ENCODE data around the gene COQ6. TPM values are rescaled to one million over a fixed set of nuclear protein-coding genes. Genes with fewer than 3 reads are reported as not detected.

The COQ6 gene
- total RNA-seq, 1 experiment from 2014 or later = 40.3 TPM

- H3K9me3 ChIP-seq (ENCODE audit: low read length) = no peaks in the 10 kb centered on the region
- no TSS peak for BruUV-seq (replicated peaks)
- no peaks in the 10 kb centered on the region for H4K20me1 ChIP-seq (ENCODE audit: low read length)
- H3F3A ChIP-seq (ENCODE audit: low read length, unreplicated experiment) = peaks cover 7% of the 10 kb centered on the region
- H3K9me2 ChIP-seq (replicated peaks; ENCODE audit: low read length) = no peaks in the 10 kb centered on the region
- H3K27ac ChIP-seq (ENCODE audit: low read length) = no peak overlapping the region
- no peaks in the 10 kb centered on the region for H3K27me3 ChIP-seq (ENCODE audit: low read length)
- no peak overlapping the region for H2AFZ ChIP-seq (ENCODE audit: low read length)
- H3K36me3 ChIP-seq (ENCODE audit: low read depth, low read length) = peaks cover 58% of the 10 kb centered on the region
- ATAC-seq = no peak
- ChIA-PET POLR2A (ENCODE audit: unreplicated experiment) (interaction anchor here (0.7 kb wide), 1 partner anchor 200 kb away, joined by 9 read pairs; no protein-coding TSS in a partner anchor), CTCF (no interaction called here)
- H3K4me1 ChIP-seq (ENCODE audit: insufficient read depth, low read length) = no peaks in the 10 kb centered on the region
- no peak overlapping the region for H3K4me3 ChIP-seq (ENCODE audit: low read length)
- intact Hi-C loops (cut with micrococcal nuclease) = no loop called here
- no peak for DNase-seq
- TF ChIP-seq CTCF (conservative IDR thresholded peaks at IDR 0.05; ENCODE audit: low read depth, low read length) (no peak), EZH2 (IDR thresholded peaks at IDR 0.05; ENCODE audit: low read length, unreplicated experiment) (no peak), EZH2phosphoT487 (IDR thresholded peaks at IDR 0.05; ENCODE audit: borderline replicate concordance, low read length) (no peak)
- no peak overlapping the region for H3K9ac ChIP-seq (ENCODE audit: low read length)
- H3K4me2 ChIP-seq (ENCODE audit: low read length) = no peak overlapping the region
- no peaks in the 10 kb centered on the region for H3K79me2 ChIP-seq (ENCODE audit: low read length)
Measured at GRCh38 chr14:73924337-73924736, 25.8 kb upstream of the COQ6 start.

- ATAC-seq (peak; percentile 53), DNase-seq (peak; percentile 63)
- H3K9ac ChIP-seq (ENCODE audit: low read length) = no peak overlapping the region
- no peaks in the 10 kb centered on the region for H3K4me1 ChIP-seq (ENCODE audit: insufficient read depth, low read length)
- no peaks in the 10 kb centered on the region for H3K79me2 ChIP-seq (ENCODE audit: low read length)
- TF ChIP-seq CTCF (conservative IDR thresholded peaks at IDR 0.05; ENCODE audit: low read depth, low read length) (peak; percentile 56; the same call in 1 of the 2 replicates), EZH2phosphoT487 (IDR thresholded peaks at IDR 0.05; ENCODE audit: borderline replicate concordance, low read length) (no peak), EZH2 (IDR thresholded peaks at IDR 0.05; ENCODE audit: low read length, unreplicated experiment) (no peak)
- H3K9me3 ChIP-seq (ENCODE audit: low read length) = no peaks in the 10 kb centered on the region
- no peaks in the 10 kb centered on the region for H3K9me2 ChIP-seq (replicated peaks; ENCODE audit: low read length)
- H3F3A ChIP-seq (ENCODE audit: low read length, unreplicated experiment) = no peaks in the 10 kb centered on the region
- no peaks in the 10 kb centered on the region for H3K27me3 ChIP-seq (ENCODE audit: low read length)
- ChIA-PET CTCF (interaction anchor here (0.5 to 1.0 kb wide), 2 partner anchors 195 to 323 kb away, joined by 3 read pairs; no protein-coding TSS in a partner anchor), POLR2A (ENCODE audit: unreplicated experiment) (no interaction called here)
- BruUV-seq (replicated peaks) = no TSS peak
- H3K4me3 ChIP-seq (ENCODE audit: low read length) = no peak overlapping the region
- H3K4me2 ChIP-seq (ENCODE audit: low read length) = no peak overlapping the region
- H3K27ac ChIP-seq (ENCODE audit: low read length) = no peak overlapping the region
- intact Hi-C loops (cut with micrococcal nuclease) = loop anchor here (1.0 kb wide), 1 partner anchor 103 kb away; no protein-coding TSS in a partner anchor
- H4K20me1 ChIP-seq (ENCODE audit: low read length) = no peaks in the 10 kb centered on the region
- peaks cover 28% of the 10 kb centered on the region for H3K36me3 ChIP-seq (ENCODE audit: low read depth, low read length)
- H2AFZ ChIP-seq (ENCODE audit: low read length) = no peak overlapping the region
Measured at GRCh38 chr14:73935666-73936065, 14.4 kb upstream of the COQ6 start.

- H2AFZ ChIP-seq (ENCODE audit: low read length) = no peak overlapping the region
- H3K79me2 ChIP-seq (ENCODE audit: low read length) = no peaks in the 10 kb centered on the region
- no TSS peak for BruUV-seq (replicated peaks)
- DNase-seq (no peak), ATAC-seq (no peak)
- ChIA-PET POLR2A (ENCODE audit: unreplicated experiment) (no interaction called here), CTCF (interaction anchor here (0.6 kb wide), 1 partner anchor 13 kb away, joined by 3 read pairs; the partner anchor contains the start of genes COQ6 and FAM161B)
- peaks cover 26% of the 10 kb centered on the region for H3K36me3 ChIP-seq (ENCODE audit: low read depth, low read length)
- no peaks in the 10 kb centered on the region for H3K9me2 ChIP-seq (replicated peaks; ENCODE audit: low read length)
- H3F3A ChIP-seq (ENCODE audit: low read length, unreplicated experiment) = no peaks in the 10 kb centered on the region
- H3K4me3 ChIP-seq (ENCODE audit: low read length) = no peak overlapping the region
- intact Hi-C loops (cut with micrococcal nuclease) = no loop called here
- H3K4me1 ChIP-seq (ENCODE audit: insufficient read depth, low read length) = no peaks in the 10 kb centered on the region
- H3K9me3 ChIP-seq (ENCODE audit: low read length) = no peaks in the 10 kb centered on the region
- no peak for TF ChIP-seq EZH2 (IDR thresholded peaks at IDR 0.05; ENCODE audit: low read length, unreplicated experiment)
- no peak for TF ChIP-seq CTCF (conservative IDR thresholded peaks at IDR 0.05; ENCODE audit: low read depth, low read length)
- TF ChIP-seq EZH2phosphoT487 (IDR thresholded peaks at IDR 0.05; ENCODE audit: borderline replicate concordance, low read length) = no peak
- no peaks in the 10 kb centered on the region for H3K27me3 ChIP-seq (ENCODE audit: low read length)
- no peaks in the 10 kb centered on the region for H4K20me1 ChIP-seq (ENCODE audit: low read length)
- H3K4me2 ChIP-seq (ENCODE audit: low read length) = no peak overlapping the region
- no peak overlapping the region for H3K9ac ChIP-seq (ENCODE audit: low read length)
- no peak overlapping the region for H3K27ac ChIP-seq (ENCODE audit: low read length)
Measured at GRCh38 chr14:73936548-73936947, 13.6 kb upstream of the COQ6 start.
